ENCODE measurements around the gene CGB2. TPM values are rescaled to one million over a fixed set of nuclear protein-coding genes. Genes with fewer than 3 reads are reported as not detected.

The CGB2 gene
- total and polyA plus RNA-seq, 9 of the 15 experiments (the other 6 are each of a cell fraction or from before 2014, with no cell fraction given): 0.22 TPM; not detected in 8

- TF ChIP-seq, protein P1, sequence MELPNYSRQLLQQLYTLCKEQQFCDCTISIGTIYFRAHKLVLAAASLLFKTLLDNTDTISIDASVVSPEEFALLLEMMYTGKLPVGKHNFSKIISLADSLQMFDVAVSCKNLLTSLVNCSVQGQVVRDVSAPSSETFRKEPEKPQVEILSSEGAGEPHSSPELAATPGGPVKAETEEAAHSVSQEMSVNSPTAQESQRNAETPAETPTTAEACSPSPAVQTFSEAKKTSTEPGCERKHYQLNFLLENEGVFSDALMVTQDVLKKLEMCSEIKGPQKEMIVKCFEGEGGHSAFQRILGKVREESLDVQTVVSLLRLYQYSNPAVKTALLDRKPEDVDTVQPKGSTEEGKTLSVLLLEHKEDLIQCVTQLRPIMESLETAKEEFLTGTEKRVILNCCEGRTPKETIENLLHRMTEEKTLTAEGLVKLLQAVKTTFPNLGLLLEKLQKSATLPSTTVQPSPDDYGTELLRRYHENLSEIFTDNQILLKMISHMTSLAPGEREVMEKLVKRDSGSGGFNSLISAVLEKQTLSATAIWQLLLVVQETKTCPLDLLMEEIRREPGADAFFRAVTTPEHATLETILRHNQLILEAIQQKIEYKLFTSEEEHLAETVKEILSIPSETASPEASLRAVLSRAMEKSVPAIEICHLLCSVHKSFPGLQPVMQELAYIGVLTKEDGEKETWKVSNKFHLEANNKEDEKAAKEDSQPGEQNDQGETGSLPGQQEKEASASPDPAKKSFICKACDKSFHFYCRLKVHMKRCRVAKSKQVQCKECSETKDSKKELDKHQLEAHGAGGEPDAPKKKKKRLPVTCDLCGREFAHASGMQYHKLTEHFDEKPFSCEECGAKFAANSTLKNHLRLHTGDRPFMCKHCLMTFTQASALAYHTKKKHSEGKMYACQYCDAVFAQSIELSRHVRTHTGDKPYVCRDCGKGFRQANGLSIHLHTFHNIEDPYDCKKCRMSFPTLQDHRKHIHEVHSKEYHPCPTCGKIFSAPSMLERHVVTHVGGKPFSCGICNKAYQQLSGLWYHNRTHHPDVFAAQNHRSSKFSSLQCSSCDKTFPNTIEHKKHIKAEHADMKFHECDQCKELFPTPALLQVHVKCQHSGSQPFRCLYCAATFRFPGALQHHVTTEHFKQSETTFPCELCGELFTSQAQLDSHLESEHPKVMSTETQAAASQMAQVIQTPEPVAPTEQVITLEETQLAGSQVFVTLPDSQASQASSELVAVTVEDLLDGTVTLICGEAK (IDR thresholded peaks at IDR 0.05): no peak
- TF ChIP-seq, protein P1 (CRISPR knock-in tag; IDR thresholded peaks at IDR 0.05): no peak
- TF ChIP-seq CBX5 (IDR thresholded peaks at IDR 0.05; ENCODE audit: borderline replicate concordance, low read depth) (no peak), BACH1 (tag; IDR thresholded peaks at IDR 0.05) (no peak), EZH2 (IDR thresholded peaks at IDR 0.05; ENCODE audit: borderline replicate concordance, low read depth, low read length) (no peak), ETV6 (IDR thresholded peaks at IDR 0.05; ENCODE audit: borderline replicate concordance in 1 of 2, low read depth in 2 of 2, low read length in 1 of 2) (no peak), ETV6 (CRISPR knock-in tag; IDR thresholded peaks at IDR 0.05; ENCODE audit: borderline replicate concordance) (no peak), POLR2B (IDR thresholded peaks at IDR 0.05; ENCODE audit: low read depth, partially characterized antibody) (peak; percentile 41), RBFOX2 (IDR thresholded peaks at IDR 0.05; ENCODE audit: low read depth, low read length) (0 out of 2 replicates have a peak, but pooled peaks have one; percentile 43), BHLHE40 (IDR thresholded peaks at IDR 0.05; ENCODE audit: low read length) (no peak), KHSRP (IDR thresholded peaks at IDR 0.05) (no peak)
- TF ChIP-seq, protein P2, sequence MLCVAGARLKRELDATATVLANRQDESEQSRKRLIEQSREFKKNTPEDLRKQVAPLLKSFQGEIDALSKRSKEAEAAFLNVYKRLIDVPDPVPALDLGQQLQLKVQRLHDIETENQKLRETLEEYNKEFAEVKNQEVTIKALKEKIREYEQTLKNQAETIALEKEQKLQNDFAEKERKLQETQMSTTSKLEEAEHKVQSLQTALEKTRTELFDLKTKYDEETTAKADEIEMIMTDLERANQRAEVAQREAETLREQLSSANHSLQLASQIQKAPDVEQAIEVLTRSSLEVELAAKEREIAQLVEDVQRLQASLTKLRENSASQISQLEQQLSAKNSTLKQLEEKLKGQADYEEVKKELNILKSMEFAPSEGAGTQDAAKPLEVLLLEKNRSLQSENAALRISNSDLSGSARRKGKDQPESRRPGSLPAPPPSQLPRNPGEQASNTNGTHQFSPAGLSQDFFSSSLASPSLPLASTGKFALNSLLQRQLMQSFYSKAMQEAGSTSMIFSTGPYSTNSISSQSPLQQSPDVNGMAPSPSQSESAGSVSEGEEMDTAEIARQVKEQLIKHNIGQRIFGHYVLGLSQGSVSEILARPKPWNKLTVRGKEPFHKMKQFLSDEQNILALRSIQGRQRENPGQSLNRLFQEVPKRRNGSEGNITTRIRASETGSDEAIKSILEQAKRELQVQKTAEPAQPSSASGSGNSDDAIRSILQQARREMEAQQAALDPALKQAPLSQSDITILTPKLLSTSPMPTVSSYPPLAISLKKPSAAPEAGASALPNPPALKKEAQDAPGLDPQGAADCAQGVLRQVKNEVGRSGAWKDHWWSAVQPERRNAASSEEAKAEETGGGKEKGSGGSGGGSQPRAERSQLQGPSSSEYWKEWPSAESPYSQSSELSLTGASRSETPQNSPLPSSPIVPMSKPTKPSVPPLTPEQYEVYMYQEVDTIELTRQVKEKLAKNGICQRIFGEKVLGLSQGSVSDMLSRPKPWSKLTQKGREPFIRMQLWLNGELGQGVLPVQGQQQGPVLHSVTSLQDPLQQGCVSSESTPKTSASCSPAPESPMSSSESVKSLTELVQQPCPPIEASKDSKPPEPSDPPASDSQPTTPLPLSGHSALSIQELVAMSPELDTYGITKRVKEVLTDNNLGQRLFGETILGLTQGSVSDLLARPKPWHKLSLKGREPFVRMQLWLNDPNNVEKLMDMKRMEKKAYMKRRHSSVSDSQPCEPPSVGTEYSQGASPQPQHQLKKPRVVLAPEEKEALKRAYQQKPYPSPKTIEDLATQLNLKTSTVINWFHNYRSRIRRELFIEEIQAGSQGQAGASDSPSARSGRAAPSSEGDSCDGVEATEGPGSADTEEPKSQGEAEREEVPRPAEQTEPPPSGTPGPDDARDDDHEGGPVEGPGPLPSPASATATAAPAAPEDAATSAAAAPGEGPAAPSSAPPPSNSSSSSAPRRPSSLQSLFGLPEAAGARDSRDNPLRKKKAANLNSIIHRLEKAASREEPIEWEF (CRISPR knock-in tag; IDR thresholded peaks at IDR 0.05): no peak
Observed at GRCh38 chr19:49016067-49016839, 15.4 kb upstream of the CGB2 start (continued).

Measured in K562 (cell line).